TTC549 (cell line): ENCODE measurements around the gene ALOXE3.
"Not testable (repeated sequence)": the region's sequence is repeated elsewhere in the genome, so short reads cannot be mapped to it uniquely, and the experiment has no call there.

Experiments used
- FAIRE-seq: peaks from 2 replicates; lab custom pipeline; 2012; peaks lifted over from hg19 to GRCh38; lab: Jason Lieb, UNC

ALOXE3 gene

GRCh38 chr17:8121681-8122421 lies 3.5 kb upstream of the ALOXE3 start:
- no peak for FAIRE-seq

DNA sequence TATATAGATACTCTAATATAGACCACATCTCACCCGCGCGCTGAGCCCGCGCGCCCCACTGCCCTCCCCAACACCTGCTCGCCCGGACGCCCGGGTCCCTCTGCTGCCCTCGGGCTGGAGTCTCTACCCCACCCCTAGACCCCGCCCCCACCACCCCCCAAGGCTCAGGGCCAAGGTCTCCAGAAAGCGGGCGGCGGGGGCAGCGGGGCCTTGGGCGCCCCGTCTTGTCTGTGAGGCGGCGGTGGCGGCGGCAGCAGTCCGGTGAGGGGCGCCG lies 3.0 kb upstream of the ALOXE3 start:
- FAIRE-seq = no peak

DNA sequence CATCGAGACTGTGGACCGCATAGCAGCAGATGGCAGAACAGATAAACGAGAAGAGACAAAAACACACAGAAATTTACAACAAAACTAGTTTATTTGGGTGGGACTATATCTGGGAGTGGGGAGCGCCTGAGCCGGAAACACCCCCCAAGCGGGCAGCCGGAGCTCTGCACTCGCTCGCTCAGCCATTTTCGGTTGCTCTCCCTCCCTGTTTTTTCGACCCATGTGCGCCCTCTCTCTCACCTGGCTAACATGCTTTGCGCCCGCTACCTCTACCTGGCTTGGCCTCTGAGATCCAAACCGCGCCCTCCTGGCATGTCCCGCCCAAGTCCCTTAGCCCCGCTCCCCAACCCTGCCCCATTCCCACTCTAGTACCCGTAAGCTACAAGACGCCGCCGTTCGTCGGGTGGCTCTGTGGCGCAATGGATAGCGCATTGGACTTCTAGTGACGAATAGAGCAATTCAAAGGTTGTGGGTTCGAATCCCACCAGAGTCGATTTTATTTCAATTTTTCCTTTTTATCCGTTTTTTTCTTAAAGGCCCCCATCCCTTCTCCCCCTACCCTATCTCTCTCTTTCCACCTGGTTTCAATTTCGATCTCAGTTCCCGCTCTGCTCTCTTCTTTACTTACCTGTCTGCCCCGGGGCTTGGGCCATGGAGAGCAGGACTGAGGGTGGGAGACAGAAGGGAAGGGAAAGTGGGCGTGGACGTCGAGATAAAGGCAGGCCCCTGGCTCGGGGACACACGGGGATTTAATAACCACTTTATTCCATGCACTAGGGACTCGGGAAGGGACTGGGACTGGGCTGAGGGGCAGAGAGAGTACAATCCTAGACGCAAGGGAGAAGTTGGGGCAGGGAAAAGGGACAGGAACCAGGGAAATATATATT lies 2.4 kb upstream of the ALOXE3 start:
- FAIRE-seq = no peak

GRCh38 chr17:8119581-8120519 lies 1.5 kb upstream of the ALOXE3 start:
- peak; percentile 92 for FAIRE-seq

- peak; percentile 38 for FAIRE-seq
Measured at GRCh38 chr17:8118769-8119580, 661 bp upstream of the ALOXE3 start.

GRCh38 chr17:8117367-8117979 lies 841 bp downstream of the ALOXE3 start:
- FAIRE-seq = no peak

DNA sequence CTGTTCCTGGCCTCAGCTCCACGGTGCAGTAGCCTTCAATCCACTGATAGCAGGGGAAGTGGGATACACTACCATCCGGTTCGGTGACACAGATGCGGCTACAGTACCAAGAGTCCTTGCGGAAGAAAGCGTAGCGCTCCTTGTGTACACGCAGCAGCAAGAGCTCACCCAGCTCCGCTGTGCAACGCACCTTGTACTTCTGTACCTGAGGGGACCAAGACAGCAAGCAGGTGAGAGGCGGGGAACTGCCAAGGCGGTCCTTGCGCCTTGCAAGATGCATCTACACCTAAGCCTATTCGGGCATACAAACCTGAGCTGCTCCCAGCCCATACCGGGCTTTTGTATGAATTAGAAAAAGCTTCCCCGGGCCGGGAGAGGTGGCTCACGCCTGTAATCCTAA lies 1.5 kb downstream of the ALOXE3 start:
- no peak for FAIRE-seq

GRCh38 chr17:8110907-8111306 lies 7.4 kb downstream of the ALOXE3 start:
- no peak for FAIRE-seq

GRCh38 chr17:8110456-8110804 lies 7.9 kb downstream of the ALOXE3 start:
- no peak for FAIRE-seq

GRCh38 chr17:8109661-8110455 lies 8.5 kb downstream of the ALOXE3 start:
- no peak for FAIRE-seq

DNA sequence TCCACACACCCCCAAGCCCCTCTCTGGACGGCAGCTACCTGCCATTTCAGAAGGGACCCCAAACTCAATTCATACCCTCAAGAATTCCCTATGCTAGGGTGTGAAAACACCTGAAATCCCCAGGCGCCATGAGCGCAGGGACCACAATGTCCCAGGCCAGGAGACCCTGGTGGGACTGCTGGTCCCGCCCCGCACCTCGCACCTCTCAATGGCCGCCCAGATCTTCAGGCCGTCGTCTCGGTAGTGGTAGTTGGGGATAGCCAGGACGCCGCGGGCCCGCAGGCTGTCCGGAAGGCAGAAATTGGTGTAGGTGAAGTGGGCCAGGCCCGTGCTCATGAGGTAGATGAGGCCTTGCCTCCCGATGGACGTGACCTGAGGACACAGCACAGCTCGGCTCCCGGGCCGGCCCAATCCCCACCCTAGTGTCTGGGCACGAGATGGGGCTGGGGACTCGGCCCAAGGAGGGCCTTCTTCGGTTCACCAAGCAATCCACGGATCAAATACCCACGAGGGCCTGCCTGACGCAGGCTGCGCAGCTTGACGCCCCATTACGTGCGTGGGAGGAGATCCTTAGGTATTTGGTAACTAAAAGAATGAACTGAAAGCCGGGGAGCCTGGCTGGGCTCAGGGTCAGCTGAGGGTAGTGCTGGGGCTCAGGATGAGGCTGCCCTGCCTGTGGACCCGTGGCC lies 9.2 kb downstream of the ALOXE3 start:
- no peak for FAIRE-seq

- FAIRE-seq = not testable (repeated sequence)
Measured at GRCh38 chr17:8106980-8107379, 11.3 kb downstream of the ALOXE3 start.

DNA sequence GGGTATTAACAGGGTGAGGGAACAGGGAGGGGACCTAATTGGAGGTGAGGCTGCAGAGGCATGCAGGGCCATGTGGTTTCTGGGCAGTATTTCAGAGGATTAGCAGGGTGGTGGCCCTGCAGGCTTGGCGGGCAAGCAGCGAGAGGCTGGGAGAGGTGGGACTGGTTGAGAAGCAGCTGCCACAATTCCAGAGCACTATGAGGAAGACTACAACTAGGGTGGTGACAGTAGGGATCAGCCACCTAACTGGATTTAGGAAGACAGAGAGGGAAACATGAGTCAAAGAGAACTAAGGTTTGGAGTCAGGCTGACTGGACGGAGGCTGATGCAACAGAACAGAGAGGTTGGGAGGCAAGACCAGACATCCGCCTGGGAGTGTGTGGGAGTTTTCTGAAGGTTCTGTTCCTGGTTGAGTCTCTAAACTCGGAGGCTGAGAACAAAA lies 12.3 kb downstream of the ALOXE3 start:
- no peak for FAIRE-seq

GRCh38 chr17:8104911-8105310 lies 13.4 kb downstream of the ALOXE3 start:
- FAIRE-seq = no peak

- no peak for FAIRE-seq
Measured at GRCh38 chr17:8103549-8103948, 14.8 kb downstream of the ALOXE3 start.

DNA sequence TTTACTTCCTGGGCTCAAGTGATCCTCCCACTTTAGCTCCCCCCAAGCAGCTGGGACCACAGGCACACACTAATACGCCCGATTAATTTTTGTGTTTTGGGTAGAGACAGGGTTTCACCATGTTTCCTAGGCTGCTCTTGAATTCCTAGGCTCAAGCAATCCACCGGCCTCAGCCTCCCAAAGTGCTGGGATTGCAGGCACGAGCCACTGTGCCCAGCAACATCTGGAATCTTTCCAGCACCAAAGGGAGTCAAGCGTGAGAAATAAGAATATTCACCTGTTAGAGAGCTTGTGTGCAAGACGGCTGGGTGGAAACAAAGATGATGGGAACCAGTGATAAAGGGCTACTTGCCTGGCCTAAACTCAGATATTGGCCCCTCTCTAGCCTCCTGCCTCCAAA lies 16.6 kb downstream of the ALOXE3 start:
- no peak for FAIRE-seq

DNA sequence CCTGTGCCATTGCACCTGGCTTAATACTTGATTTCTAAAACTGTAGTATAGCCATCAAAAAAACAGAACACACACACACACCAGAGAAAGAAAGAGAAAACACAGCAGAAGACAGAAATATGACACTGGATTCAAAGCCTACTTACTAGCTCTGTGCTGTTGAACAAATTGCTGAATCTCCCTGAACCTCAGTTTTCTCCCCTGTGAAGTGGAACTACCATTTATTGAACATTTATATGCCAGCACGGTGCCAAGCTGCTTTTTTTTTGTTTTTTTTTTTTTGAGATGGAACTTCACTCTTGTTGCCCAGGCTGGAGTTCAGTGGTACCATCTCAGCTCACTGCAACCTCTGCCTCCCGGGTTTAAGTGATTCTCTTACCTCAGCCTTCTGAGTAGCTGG lies 17.6 kb downstream of the ALOXE3 start:
- no peak for FAIRE-seq

- FAIRE-seq = no peak
Measured at GRCh38 chr17:8100111-8100510, 18.2 kb downstream of the ALOXE3 start.

DNA sequence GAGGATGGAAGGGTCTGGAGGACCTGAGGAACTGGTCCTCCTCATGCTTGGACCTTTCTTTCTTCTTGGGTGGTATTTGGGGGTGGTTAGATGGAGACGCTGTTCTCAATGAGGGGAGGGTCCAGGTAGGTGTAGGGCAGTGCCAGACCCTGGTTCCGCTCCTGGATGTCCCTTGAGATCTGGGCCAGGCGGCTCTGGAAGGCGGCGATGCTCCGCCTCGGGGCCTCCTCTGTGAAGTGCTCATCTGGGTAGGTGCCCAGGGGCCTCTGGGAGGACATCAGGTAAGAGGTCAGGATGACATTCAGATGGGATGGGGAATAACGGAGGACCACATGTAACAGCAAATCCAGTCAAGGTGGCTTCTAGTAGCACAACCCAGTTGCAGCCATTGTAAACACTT lies 21.8 kb downstream of the ALOXE3 start:
- no peak for FAIRE-seq

GRCh38 chr17:8095361-8095760 lies 23.0 kb downstream of the ALOXE3 start:
- no peak for FAIRE-seq
